ENCODE measurements around the gene CYTH4.

CYTH4 gene

GRCh38 chr22:37273126-37273845 is 9.0 kb upstream of the CYTH4 start:
- peak; percentile 56 for DNase-seq

DNA sequence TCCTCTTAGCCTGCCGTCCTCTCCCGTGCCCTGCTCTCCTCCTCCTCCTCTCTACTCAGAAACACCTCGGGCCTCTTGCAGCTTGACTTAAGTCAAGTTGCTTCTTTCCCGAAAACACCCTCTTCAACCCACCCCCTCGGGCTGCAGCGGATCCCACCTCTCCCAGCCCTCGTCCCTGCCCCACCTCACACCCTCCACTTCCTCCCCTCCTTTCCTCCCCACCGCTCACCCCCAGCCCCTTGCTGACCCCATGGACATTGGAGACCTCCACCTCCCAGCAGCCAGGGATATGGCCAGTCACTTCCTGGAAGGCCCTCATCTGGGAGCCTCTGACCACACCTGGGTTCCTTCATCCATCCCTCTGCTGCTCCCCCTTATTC is 8.5 kb upstream of the CYTH4 start:
- DNase-seq = no peak

DNA sequence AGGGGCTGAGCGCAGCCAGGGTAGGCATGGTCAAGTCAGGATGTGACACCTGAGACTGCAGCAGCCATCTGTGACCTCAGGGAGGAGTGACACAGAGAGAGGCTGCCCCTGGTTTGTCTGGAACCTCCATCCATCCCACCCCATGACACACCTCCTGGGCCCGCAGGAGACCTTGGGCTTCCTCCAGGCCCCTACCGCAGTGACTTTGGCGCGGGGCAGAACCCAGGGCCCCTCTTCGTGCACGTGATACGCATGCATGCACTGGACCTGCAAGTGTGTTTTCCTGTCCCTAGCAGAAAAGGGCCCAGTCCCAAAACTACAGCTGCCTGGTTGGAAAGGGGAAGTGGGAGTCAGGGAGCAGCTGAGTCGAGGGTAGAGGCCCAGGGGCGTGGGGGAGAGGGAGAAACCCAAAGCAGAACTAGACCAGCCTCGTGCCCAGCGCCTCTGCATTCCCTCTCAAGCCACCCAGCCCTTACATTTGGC is 7.9 kb upstream of the CYTH4 start:
- DNase-seq = peak; percentile 33

GRCh38 chr22:37275134-37275533 is 7.2 kb upstream of the CYTH4 start:
- DNase-seq = no peak

GRCh38 chr22:37275622-37276021 is 6.7 kb upstream of the CYTH4 start:
- no peak for DNase-seq

- no peak for DNase-seq
Observed at GRCh38 chr22:37276776-37277175, 5.5 kb upstream of the CYTH4 start.

GRCh38 chr22:37277384-37277783 is 4.9 kb upstream of the CYTH4 start:
- DNase-seq = no peak

- DNase-seq = no peak
Observed at GRCh38 chr22:37278261-37278660, 4.0 kb upstream of the CYTH4 start.

- DNase-seq = peak; percentile 44
Observed at GRCh38 chr22:37279331-37280181, 2.8 kb upstream of the CYTH4 start.

- DNase-seq = no peak
Observed at GRCh38 chr22:37280718-37281117, 1.6 kb upstream of the CYTH4 start.

DNA sequence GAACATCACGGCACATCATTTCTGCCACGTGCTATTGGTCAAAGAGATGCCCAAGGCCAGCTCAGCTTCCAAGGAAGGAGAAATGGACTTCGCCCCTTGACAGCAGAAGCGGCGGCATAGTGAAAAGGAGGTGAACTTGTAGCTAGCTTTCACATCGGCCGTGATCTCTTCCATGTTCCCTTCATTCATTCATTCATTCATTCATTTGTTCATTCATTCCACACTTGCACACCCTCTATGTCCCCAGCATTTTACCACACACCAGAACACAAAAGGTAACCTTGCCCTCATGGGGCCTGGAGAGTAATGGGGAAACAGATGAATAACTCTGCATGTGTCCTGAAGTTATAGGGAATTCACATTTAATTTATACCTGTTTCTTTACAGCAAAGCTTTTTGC is 1.1 kb upstream of the CYTH4 start:
- DNase-seq = no peak

DNA sequence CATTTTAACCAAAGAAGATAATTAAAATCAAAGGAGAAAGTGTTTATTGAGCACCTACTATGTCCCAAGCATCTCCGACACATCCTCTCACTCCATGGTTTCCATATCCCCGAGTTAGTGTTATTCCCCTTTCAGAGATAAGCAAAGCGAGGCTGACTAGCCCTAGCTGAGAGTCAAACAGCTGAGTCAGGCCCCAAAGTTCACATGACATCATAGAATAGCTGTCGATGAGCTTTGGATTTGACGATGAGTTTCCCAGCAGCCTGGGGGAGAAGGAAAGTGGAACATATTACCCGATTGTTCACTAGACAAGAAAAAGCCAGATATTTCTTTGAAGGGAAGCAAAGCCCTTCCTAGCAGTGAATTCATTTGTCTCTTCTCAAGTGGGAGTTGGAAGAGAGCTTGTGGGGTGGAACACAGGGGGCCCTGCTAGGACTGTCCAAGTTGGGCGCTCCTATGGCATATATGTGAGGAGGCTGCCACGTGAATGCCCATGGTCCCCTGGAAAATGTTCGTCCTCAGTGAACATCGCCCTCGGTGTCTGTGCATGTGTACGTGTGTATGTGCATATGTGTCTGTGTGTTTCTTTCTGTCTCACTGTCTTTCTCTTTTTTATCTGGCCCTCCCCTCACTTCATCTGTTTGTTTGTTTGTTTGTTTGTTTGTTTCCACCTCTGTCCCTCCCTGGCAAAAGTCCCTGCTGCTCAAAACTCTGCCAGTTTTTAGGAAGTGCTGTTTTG is 493 bp upstream of the CYTH4 start:
- no peak for DNase-seq

GRCh38 chr22:37283393-37283937 is 1.2 kb downstream of the CYTH4 start:
- no peak for DNase-seq

- DNase-seq = no peak
Observed at GRCh38 chr22:37284126-37284804, 2.0 kb downstream of the CYTH4 start.

DNA sequence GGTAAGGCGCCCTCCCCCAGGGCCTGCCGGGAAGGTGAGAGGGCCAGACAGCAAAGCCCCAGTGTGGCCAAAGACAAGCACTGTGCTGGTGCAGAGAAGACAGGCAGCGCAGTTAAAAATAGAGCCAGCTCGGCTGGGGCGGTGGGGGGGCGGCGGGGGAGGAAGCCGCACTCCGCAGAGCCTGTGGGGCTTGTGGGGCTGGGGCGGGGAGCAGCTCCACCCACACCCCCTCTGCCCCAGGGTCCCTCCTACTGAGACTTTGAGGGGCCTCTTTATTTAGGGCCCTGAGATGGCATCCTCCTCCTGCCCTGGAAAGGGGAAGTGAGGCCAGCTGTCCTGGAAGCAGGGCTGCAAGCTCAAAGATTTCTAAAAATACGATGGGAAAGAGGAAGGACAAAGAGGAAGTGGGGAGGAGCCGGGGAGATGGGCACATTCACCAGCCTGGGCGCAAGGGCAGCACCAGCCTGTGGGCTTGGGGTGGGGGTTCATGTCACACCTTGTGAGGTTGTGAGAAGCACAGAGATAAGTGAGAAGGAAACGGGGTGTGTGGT is 2.6 kb downstream of the CYTH4 start:
- peak; percentile 80 for DNase-seq

GRCh38 chr22:37285937-37286336 is 3.6 kb downstream of the CYTH4 start:
- DNase-seq = no peak

DNA sequence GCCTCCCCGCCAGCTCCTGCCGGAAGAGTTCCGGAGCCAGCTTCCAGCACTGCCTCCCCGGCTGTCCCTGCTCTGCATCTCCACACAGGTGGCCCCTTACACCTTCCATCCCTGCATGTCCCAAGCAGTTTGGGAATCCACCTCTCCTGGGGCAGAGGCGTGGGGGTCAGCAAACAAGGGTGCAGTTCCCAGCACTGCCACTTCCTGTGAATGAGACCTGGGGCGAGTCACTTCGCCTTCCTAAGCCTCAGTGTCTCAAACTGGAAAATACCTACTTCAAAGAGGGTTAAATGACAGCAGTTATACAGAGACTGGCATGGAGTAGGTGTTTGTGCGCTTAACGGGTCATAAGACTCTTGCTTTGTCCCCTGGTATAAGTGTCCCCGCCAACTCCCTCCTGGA is 5.2 kb downstream of the CYTH4 start:
- DNase-seq = no peak

- no peak for DNase-seq
Observed at GRCh38 chr22:37288521-37288920, 6.2 kb downstream of the CYTH4 start.

DNA sequence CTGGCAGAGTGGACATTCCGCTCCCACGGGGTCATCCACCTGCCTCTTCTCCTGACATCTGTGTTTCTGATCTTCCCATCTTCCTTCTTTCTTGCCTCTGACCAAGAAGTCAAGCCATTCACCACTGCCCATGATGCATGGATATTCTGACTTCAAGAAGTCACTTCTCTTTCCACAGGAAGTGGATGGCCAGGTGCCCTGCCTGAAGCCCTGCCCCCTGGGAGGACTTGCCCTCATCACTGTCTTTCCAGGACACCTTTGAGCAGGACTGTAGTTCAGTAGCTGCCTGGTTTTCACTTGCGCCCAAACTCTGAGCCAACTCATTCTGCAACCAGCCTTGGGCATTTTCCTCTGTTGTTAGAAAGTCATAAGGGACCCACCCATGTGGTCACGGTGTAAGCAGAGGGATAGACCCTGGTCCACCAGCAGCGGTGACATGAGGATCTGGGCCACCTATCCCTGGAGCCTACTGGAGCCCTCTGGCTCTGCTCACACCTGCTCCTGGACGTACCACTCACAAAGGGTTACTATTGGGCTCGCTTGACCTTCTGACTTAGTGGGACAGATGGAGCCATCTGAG is 6.9 kb downstream of the CYTH4 start:
- no peak for DNase-seq

DNA sequence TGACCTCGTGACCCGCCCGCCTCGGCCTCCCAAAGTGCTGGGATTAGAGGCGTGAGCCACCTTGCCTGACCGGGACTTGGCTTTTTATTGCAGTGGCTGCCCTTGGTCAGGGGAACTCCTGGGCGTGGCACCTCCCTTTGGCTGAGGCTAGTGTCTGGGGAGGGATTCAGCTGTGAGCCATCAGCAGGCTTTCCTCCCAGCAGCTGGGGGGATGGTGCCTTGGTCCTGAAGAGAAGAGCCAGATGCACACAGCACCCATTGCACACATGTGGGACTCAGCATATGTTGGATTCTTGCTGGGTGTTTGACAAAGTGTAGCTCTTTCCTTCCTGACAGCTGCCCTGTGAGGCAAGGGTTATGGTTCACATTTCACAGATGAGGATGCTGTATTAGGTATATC is 8.4 kb downstream of the CYTH4 start:
- DNase-seq = no peak

DNA sequence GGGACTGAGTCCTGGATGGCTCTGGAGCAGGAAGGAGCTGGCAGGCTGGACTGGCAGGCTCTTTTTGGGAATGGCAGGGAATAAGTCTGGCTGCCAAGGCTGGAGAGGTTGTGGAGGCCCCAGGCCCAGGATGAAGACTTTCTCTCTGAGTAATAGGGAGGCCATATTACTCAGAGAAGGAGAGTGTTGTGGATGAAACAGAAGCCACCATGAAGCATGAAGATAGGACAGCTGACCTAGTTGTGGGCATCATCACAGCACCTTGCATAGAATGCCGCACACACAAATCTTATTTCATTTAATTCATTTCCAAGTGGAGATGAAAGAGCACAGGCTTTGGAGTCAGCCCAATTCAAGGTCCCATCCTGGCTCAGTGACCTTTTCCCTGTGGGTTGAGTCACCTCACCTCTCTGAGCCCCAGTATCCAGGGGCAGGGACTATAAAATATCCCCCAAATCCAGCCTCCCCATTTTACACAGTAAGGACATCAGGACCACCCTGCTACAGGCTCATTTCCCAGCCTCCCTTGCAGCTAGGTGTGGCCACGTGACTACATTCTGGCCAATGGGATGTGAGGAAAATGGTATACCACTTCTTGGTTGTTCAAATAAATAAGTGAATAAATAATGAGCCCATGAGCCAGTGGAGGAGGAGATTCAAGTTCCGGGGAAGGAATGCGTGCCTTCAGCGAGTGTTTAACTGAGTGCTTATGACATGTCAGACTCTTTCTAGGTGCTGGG is 9.4 kb downstream of the CYTH4 start:
- DNase-seq = no peak
